ENCODE measurements around the gene AKAP12. TPM values are rescaled to one million over a fixed set of nuclear protein-coding genes. Genes with fewer than 3 reads are reported as not detected.

AKAP12 gene
- total and polyA plus RNA-seq, 2 experiments from 2014 or later, result 90.1 to 137 TPM

DNA sequence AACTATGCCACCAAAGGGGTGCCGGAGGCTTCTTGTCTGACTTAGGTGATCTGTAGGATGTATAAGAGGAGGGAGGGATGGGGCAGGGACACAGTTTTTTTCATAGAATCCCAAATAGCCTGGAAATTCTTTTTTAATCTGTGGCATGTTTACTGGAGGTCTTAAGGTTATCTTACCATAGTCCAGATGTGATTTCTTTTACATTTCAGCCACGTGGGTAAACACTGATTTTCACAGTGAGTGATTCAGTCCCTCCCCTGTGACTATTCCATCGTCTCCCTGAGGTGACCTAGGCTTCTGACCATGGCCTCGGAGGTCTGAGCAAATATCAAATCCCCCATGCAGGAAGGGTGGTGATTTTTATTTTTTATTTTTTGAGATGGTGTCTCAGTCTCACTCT lies 67.7 kb downstream of the AKAP12 start:
- DNase-seq (ENCODE audit: low spot score) (no peak), ATAC-seq (no peak)
- TF ChIP-seq ZNF114 (CRISPR knock-in tag; IDR thresholded peaks at IDR 0.05) (no peak), EZH2phosphoT487 (IDR thresholded peaks at IDR 0.05; ENCODE audit: unreplicated experiment) (no peak), EZH2 (IDR thresholded peaks at IDR 0.05; ENCODE audit: low read depth, unreplicated experiment) (no peak), JUNB (IDR thresholded peaks at IDR 0.05; ENCODE audit: unreplicated experiment) (no peak)
- TF ChIP-seq, protein P1, sequence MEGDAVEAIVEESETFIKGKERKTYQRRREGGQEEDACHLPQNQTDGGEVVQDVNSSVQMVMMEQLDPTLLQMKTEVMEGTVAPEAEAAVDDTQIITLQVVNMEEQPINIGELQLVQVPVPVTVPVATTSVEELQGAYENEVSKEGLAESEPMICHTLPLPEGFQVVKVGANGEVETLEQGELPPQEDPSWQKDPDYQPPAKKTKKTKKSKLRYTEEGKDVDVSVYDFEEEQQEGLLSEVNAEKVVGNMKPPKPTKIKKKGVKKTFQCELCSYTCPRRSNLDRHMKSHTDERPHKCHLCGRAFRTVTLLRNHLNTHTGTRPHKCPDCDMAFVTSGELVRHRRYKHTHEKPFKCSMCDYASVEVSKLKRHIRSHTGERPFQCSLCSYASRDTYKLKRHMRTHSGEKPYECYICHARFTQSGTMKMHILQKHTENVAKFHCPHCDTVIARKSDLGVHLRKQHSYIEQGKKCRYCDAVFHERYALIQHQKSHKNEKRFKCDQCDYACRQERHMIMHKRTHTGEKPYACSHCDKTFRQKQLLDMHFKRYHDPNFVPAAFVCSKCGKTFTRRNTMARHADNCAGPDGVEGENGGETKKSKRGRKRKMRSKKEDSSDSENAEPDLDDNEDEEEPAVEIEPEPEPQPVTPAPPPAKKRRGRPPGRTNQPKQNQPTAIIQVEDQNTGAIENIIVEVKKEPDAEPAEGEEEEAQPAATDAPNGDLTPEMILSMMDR (conservative IDR thresholded peaks at IDR 0.05; ENCODE audit: low read depth in 2 of 2), result no peak
- TF ChIP-seq, protein P2, sequence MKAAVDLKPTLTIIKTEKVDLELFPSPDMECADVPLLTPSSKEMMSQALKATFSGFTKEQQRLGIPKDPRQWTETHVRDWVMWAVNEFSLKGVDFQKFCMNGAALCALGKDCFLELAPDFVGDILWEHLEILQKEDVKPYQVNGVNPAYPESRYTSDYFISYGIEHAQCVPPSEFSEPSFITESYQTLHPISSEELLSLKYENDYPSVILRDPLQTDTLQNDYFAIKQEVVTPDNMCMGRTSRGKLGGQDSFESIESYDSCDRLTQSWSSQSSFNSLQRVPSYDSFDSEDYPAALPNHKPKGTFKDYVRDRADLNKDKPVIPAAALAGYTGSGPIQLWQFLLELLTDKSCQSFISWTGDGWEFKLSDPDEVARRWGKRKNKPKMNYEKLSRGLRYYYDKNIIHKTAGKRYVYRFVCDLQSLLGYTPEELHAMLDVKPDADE (IDR thresholded peaks at IDR 0.05), result no peak
- Mint-ChIP-seq H3K27me3 (ENCODE audit: insufficient read depth, low read depth, poor library complexity) (peaks cover 5% of the 10 kb centered on the region), H3K27ac (0 out of 2 replicates have a peak overlapping the region, but pooled peaks have one; percentile 51), H3K36me3 (ENCODE audit: low read depth) (peaks cover 12% of the 10 kb centered on the region), H3K4me3 (no peak overlapping the region), H3K4me1 (peaks cover 25% of the 10 kb centered on the region), H3K9me3 (no peaks in the 10 kb centered on the region; the same call in 2 of the 3 replicates)
- Histone ChIP-seq H3K27me3 (ENCODE audit: insufficient read depth) (no peaks in the 10 kb centered on the region), H3K79me2 (replicated peaks; ENCODE audit: insufficient read depth) (peaks cover 19% of the 10 kb centered on the region), H3F3A (replicated peaks; ENCODE audit: low read depth) (no peaks in the 10 kb centered on the region), H2AFZ (no peak overlapping the region), H3K9me2 (ENCODE audit: insufficient read depth) (no peaks in the 10 kb centered on the region), H4K20me1 (replicated peaks; ENCODE audit: insufficient read depth) (peaks cover 10% of the 10 kb centered on the region), H3K4me2 (no peak overlapping the region), H3K36me3 (ENCODE audit: insufficient read depth) (no peaks in the 10 kb centered on the region), H3K4me3 (no peak overlapping the region), H3K27ac (ENCODE audit: low read depth) (no peak overlapping the region), H3K4me1 (ENCODE audit: insufficient read depth) (no peaks in the 10 kb centered on the region)

DNA sequence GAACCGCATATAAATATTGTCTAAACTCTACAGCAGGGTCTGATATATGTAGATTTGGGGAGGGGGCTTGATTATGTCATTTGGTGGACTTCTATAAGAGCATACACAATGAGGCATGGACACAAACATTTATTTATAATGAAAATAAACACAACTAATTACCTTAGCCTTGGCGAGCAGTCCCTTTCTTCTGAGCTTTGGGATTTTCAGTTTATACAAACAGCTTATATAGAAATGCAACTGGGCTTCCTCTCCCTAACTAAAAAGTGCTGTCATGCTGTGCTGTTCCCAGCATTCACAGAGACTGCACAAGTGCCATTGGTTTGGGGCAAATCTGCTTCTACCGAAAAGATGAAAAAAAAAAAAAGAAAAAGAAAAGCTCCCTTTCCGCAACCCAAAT lies 69.9 kb downstream of the AKAP12 start:
- Histone ChIP-seq H4K20me1 (replicated peaks; ENCODE audit: insufficient read depth) (0 out of 2 replicates have a peak, but pooled peaks cover 5% of the 10 kb centered on the region), H3K4me3 (no peak overlapping the region), H3K36me3 (ENCODE audit: insufficient read depth) (no peaks in the 10 kb centered on the region), H3K9me2 (ENCODE audit: insufficient read depth) (no peaks in the 10 kb centered on the region), H3K4me2 (no peak overlapping the region), H2AFZ (no peak overlapping the region), H3K79me2 (replicated peaks; ENCODE audit: insufficient read depth) (peaks cover 16% of the 10 kb centered on the region), H3K27ac (ENCODE audit: low read depth) (no peak overlapping the region), H3F3A (replicated peaks; ENCODE audit: low read depth) (no peaks in the 10 kb centered on the region), H3K27me3 (ENCODE audit: insufficient read depth) (no peaks in the 10 kb centered on the region), H3K4me1 (ENCODE audit: insufficient read depth) (no peaks in the 10 kb centered on the region)
- H3K27me3 Mint-ChIP-seq (ENCODE audit: insufficient read depth, low read depth, poor library complexity), result peaks cover 5% of the 10 kb centered on the region
- no peak overlapping the region for H3K4me3 Mint-ChIP-seq
- no peak overlapping the region for H3K27ac Mint-ChIP-seq
- peaks cover 16% of the 10 kb centered on the region for H3K36me3 Mint-ChIP-seq (ENCODE audit: low read depth)
- H3K4me1 Mint-ChIP-seq, result peaks cover 38% of the 10 kb centered on the region
- ATAC-seq, result no peak
- H3K9me3 Mint-ChIP-seq, result no peaks in the 10 kb centered on the region; the same call in 2 of the 3 replicates
- DNase-seq (ENCODE audit: low spot score), result no peak
- TF ChIP-seq NANOG (IDR thresholded peaks at IDR 0.05; ENCODE audit: borderline replicate concordance) (no peak), EZH2 (IDR thresholded peaks at IDR 0.05; ENCODE audit: low read depth, unreplicated experiment) (no peak), CREB1 (CRISPR knock-in tag; IDR thresholded peaks at IDR 0.05; ENCODE audit: low read depth) (no peak), ZNF331 (CRISPR knock-in tag; IDR thresholded peaks at IDR 0.05; ENCODE audit: low read depth) (no peak), STAT1 (IDR thresholded peaks at IDR 0.05; ENCODE audit: unreplicated experiment) (no peak), ZNF114 (CRISPR knock-in tag; IDR thresholded peaks at IDR 0.05) (no peak), POLR2AphosphoS5 (IDR thresholded peaks at IDR 0.05; ENCODE audit: low read depth) (no peak)
- TF ChIP-seq, protein P1 (conservative IDR thresholded peaks at IDR 0.05; ENCODE audit: low read depth in 2 of 2), result no peak
- TF ChIP-seq, protein P3, sequence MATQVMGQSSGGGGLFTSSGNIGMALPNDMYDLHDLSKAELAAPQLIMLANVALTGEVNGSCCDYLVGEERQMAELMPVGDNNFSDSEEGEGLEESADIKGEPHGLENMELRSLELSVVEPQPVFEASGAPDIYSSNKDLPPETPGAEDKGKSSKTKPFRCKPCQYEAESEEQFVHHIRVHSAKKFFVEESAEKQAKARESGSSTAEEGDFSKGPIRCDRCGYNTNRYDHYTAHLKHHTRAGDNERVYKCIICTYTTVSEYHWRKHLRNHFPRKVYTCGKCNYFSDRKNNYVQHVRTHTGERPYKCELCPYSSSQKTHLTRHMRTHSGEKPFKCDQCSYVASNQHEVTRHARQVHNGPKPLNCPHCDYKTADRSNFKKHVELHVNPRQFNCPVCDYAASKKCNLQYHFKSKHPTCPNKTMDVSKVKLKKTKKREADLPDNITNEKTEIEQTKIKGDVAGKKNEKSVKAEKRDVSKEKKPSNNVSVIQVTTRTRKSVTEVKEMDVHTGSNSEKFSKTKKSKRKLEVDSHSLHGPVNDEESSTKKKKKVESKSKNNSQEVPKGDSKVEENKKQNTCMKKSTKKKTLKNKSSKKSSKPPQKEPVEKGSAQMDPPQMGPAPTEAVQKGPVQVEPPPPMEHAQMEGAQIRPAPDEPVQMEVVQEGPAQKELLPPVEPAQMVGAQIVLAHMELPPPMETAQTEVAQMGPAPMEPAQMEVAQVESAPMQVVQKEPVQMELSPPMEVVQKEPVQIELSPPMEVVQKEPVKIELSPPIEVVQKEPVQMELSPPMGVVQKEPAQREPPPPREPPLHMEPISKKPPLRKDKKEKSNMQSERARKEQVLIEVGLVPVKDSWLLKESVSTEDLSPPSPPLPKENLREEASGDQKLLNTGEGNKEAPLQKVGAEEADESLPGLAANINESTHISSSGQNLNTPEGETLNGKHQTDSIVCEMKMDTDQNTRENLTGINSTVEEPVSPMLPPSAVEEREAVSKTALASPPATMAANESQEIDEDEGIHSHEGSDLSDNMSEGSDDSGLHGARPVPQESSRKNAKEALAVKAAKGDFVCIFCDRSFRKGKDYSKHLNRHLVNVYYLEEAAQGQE (IDR thresholded peaks at IDR 0.05; ENCODE audit: unreplicated experiment), result no peak
- TF ChIP-seq, protein P2 (IDR thresholded peaks at IDR 0.05), result no peak

Data from GM23338 (cell line).